Epithelial cell of esophagus (primary cell): Measurements from ENCODE around the gene CYP2W1.

Source experiments
- DNase-seq: peaks from one replicate; pipeline ENCODE4 v3.0.0; 2010; ENCODE audit warnings: low read depth
- H3K4me3 ChIP-seq: 2 replicates; pipeline ENCODE4 v1.5.1; 2011; ENCODE audit warnings: mild to moderate bottlenecking, low read length, control low read depth
- CTCF ChIP-seq: IDR thresholded peaks from 2 replicates; pipeline ENCODE4 v1.5.1; 2011; ENCODE audit warnings: low read depth, mild to moderate bottlenecking, low read length, control low read depth, inconsistent platforms; ENCODE audit not compliant: insufficient read depth; ENCODE audit errors: missing control alignments

CYP2W1 gene

GRCh38 chr7:946256-946996 lies 36.6 kb upstream of the CYP2W1 start:
- no peak overlapping the region for H3K4me3 ChIP-seq
- no peak for TF ChIP-seq CTCF
- no peak for DNase-seq

- no peak overlapping the region for H3K4me3 ChIP-seq
- no peak for DNase-seq
- TF ChIP-seq CTCF, result no peak
Measured at GRCh38 chr7:947391-948210, 35.4 kb upstream of the CYP2W1 start.

GRCh38 chr7:949021-949934 lies 33.7 kb upstream of the CYP2W1 start:
- no peak overlapping the region for H3K4me3 ChIP-seq
- no peak for TF ChIP-seq CTCF

GRCh38 chr7:951881-952547 lies 31.0 kb upstream of the CYP2W1 start:
- DNase-seq, result no peak
- TF ChIP-seq CTCF, result no peak
- no peak overlapping the region for H3K4me3 ChIP-seq

More at GRCh38 chr7:949021-949934, 33.7 kb upstream of the CYP2W1 start:
- no peak for DNase-seq

GRCh38 chr7:952548-953441 lies 30.2 kb upstream of the CYP2W1 start:
- no peak for TF ChIP-seq CTCF

More at GRCh38 chr7:952548-953441, 30.2 kb upstream of the CYP2W1 start:
- no peak for DNase-seq
- H3K4me3 ChIP-seq, result peak overlapping the region; percentile 46
